Mucosa of rectum (tissue), 2 donors: ENCODE data around the gene TLL2.

Experiments
- H3K27ac ChIP-seq, 2 donors: one replicate each; pipeline ENCODE4 v1.7.0; 2013; ENCODE audit warnings: inconsistent platforms in 2 of 2, low read depth in 2 of 2, low read length in 2 of 2
- H3K27me3 ChIP-seq, 2 donors: one replicate each; pipeline ENCODE4 v1.7.0; 2013; ENCODE audit warnings: low read length in 2 of 2; ENCODE audit not compliant: control insufficient read depth in 2 of 2, insufficient read depth in 2 of 2
- H3K36me3 ChIP-seq, 2 donors: one replicate each; pipeline ENCODE4 v1.7.0; 2013; ENCODE audit warnings: low read length in 2 of 2; ENCODE audit not compliant: control insufficient read depth in 2 of 2, insufficient read depth in 2 of 2
- H3K4me1 ChIP-seq, 2 donors: one replicate each; pipeline ENCODE4 v1.7.0; 2013; ENCODE audit warnings: low read length in 2 of 2, mild to moderate bottlenecking in 1 of 2; ENCODE audit not compliant: control insufficient read depth in 2 of 2, insufficient read depth in 2 of 2
- H3K4me3 ChIP-seq, 2 donors: one replicate each; pipeline ENCODE4 v1.7.0; 2013; ENCODE audit warnings: low read length in 2 of 2
- H3K9ac ChIP-seq, 2 donors: one replicate each; pipeline ENCODE4 v1.7.0; 2013; ENCODE audit warnings: low read length in 2 of 2, low read depth in 1 of 2, mild to moderate bottlenecking in 1 of 2
- H3K9me3 ChIP-seq, 2 donors: one replicate each; pipeline ENCODE4 v1.7.0; 2013; ENCODE audit warnings: low read length in 2 of 2; ENCODE audit not compliant: control insufficient read depth in 2 of 2
- donor health status: healthy.
- donor health status: Normal muscosa, but diverticular disease.

TLL2 gene

DNA sequence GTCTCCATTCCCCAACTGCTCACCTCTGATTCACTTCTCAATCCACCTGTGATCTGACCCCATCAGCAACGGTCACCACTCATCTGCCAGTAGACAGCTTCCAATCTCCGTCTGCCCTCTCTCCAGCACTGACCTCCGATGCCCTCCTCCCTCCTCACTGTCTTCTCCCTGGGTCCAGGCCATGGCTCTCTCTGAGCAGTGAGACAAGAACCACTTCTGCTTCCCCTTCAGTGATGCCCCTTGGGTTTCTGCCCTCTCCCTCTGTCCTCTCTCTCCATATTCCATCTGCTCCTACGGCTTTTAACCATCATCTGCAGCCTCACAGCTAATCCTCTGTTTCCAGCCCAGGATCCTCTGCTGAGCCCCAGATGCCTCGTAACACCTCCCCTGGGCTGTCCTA is 99.4 kb downstream of the TLL2 start:
- H3K9me3 ChIP-seq = no peaks in the 10 kb centered on the region
- H3K4me3 ChIP-seq = no peak overlapping the region
- no peaks in the 10 kb centered on the region for H3K36me3 ChIP-seq
- no peak overlapping the region for H3K9ac ChIP-seq
- peaks cover 4 to 7% of the 10 kb centered on the region in 2 donors for H3K27me3 ChIP-seq
- H3K4me1 ChIP-seq = peaks cover 0 to 3% of the 10 kb centered on the region in 2 donors
- no peak overlapping the region for H3K27ac ChIP-seq

GRCh38 chr10:96413151-96413787 is 100.5 kb downstream of the TLL2 start:
- H3K9ac ChIP-seq = no peak overlapping the region
- no peaks in the 10 kb centered on the region for H3K9me3 ChIP-seq
- H3K4me3 ChIP-seq = no peak overlapping the region
- H3K27me3 ChIP-seq = peaks cover 4 to 10% of the 10 kb centered on the region in 2 donors
- no peak overlapping the region for H3K27ac ChIP-seq
- peaks cover 0 to 3% of the 10 kb centered on the region in 2 donors for H3K4me1 ChIP-seq
- no peaks in the 10 kb centered on the region for H3K36me3 ChIP-seq

DNA sequence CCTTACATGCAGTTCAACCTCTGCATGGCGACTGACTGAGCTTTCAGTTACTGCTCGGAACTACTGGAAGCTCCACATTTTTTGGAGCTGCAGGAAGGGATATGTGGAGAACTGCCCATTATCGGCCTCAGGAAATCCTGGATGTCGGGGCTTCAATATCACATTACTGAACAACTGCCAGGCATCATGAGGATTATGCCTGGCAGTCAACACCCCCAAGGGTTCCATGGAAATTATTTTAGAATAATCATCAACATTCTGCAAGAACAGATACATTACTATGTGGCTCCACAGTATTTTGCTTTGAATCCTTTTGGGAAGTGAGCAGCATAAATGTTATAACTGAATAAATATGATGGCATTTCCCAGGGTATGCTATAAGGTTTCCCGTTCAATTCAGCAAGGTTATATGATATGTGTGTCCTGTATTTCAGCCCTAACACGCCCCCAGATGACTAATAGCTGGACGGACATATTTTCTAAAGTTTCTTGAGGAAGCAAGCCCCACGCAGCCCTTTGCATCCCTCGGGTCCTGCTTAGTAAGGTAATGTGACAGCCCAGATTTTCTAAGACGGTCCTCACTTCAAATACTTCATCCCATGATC is 101.9 kb downstream of the TLL2 start:
- H3K36me3 ChIP-seq = no peaks in the 10 kb centered on the region
- no peaks in the 10 kb centered on the region for H3K9me3 ChIP-seq
- H3K27me3 ChIP-seq = peaks cover 4 to 10% of the 10 kb centered on the region in 2 donors
- no peak overlapping the region for H3K4me3 ChIP-seq
- no peak overlapping the region for H3K27ac ChIP-seq
- H3K9ac ChIP-seq = no peak overlapping the region
- peaks cover 0 to 3% of the 10 kb centered on the region in 2 donors for H3K4me1 ChIP-seq

GRCh38 chr10:96410296-96410695 is 103.4 kb downstream of the TLL2 start:
- Histone ChIP-seq H3K27ac (no peak overlapping the region), H3K27me3 (peaks cover 4 to 10% of the 10 kb centered on the region in 2 donors), H3K4me3 (no peak overlapping the region), H3K36me3 (no peaks in the 10 kb centered on the region), H3K9ac (no peak overlapping the region), H3K9me3 (no peaks in the 10 kb centered on the region), H3K4me1 (no peaks in the 10 kb centered on the region)

DNA sequence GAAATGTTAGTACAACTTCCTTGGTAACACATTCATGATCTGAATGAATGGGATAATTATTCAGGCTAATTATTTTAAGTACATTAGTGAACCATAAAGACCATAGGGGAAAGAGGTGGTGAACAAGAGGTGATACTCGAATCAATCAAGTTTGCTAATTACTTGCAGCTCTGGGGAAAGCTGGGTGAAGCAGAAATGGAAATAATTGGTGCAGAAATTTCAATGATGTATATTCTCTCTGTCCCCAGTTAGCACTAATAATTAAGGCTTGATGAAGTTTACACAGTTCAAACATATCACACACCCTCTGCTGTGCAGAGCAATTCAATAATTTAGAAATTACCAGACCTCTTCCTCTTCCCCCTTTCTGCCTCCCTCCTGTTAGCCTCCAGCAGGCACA is 105.5 kb downstream of the TLL2 start:
- Histone ChIP-seq H3K9me3 (no peaks in the 10 kb centered on the region), H3K36me3 (no peaks in the 10 kb centered on the region), H3K27me3 (peaks cover 4 to 10% of the 10 kb centered on the region in 2 donors), H3K4me3 (no peak overlapping the region), H3K27ac (no peak overlapping the region), H3K4me1 (no peaks in the 10 kb centered on the region), H3K9ac (no peak overlapping the region)

DNA sequence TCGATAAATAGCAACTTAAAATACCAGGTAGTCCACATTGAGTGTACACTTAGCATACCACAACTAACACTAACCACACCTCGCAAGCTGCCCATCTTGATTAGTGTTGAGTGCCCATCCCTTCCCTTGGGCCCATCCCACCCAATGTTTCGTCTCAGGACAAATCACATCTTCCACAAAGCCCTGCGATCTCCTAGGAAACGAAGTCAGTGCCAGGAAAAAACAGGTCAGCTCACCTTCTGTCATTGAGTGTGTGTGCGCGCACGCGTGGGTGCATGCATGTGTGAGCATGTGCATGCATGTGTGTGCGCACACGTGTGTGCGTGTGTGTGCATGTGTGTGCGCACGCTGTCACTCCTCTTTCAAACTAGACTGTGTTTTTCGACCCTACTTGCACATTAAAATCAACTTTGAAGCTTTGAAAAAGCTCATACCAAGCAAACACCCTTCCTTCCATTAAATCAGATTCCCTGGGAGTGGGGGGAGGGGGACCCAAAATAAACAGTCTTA is 106.1 kb downstream of the TLL2 start:
- Histone ChIP-seq H3K27me3 (peaks cover 4 to 5% of the 10 kb centered on the region in 2 donors), H3K4me3 (no peak overlapping the region), H3K4me1 (no peaks in the 10 kb centered on the region)

GRCh38 chr10:96406091-96406490 is 107.6 kb downstream of the TLL2 start:
- no peaks in the 10 kb centered on the region for H3K36me3 ChIP-seq
- H3K9me3 ChIP-seq = no peaks in the 10 kb centered on the region
- H3K27me3 ChIP-seq = peaks cover 3 to 8% of the 10 kb centered on the region in 2 donors
- no peak overlapping the region for H3K4me3 ChIP-seq
- no peaks in the 10 kb centered on the region for H3K4me1 ChIP-seq
- H3K27ac ChIP-seq = no peak overlapping the region
- no peak overlapping the region for H3K9ac ChIP-seq

More for the DNA sequence above, 106.1 kb downstream of the TLL2 start:
- Histone ChIP-seq H3K9me3 (no peaks in the 10 kb centered on the region), H3K36me3 (no peaks in the 10 kb centered on the region), H3K27ac (no peak overlapping the region), H3K9ac (no peak overlapping the region)

DNA sequence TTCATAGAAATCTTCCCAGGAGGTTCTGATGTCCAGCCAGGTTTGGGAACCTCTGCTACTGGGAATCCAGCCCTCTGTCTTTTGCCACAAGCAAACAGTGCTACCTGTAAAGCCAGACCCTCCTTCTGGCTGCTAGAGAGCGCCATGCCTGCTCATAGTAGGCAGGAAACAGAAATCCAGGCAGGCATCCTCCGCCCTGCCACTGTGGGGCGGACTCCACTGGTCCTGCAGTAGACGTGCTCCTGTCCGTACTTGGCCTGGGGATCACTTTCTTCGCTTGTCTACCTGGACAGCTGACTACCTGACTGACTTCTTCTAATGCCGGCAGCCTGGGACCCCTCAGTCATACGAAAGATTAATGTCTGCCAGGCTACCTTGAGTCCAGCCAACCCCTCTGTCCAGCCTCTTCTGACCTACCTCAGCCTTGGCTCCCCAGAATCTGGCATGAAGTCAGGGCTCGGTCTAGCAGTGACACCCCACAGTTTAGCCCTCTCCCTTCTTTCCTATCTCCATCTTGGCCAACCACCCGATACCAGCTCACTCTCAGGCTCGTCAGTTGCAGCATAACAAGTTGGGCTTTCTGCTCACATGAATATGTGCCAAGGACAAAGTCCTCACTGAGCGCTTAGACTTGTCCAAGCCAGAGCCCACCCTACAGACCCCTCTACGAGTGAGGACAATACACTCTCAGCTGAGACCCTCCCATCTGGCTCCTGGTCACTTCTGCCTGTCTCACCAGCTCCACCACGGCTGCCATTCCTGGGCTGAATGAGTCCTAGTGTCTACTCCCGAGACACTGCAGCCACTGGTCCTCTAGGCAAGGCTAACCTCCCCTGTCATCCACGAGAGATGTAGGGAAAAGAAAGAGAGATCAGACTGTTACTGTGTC is 111.1 kb downstream of the TLL2 start:
- Histone ChIP-seq H3K27me3 (peaks cover 0 to 4% of the 10 kb centered on the region in 2 donors), H3K27ac (no peak overlapping the region), H3K9ac (no peak overlapping the region), H3K4me1 (no peaks in the 10 kb centered on the region), H3K9me3 (no peaks in the 10 kb centered on the region), H3K36me3 (no peaks in the 10 kb centered on the region), H3K4me3 (no peak overlapping the region)

- Histone ChIP-seq H3K4me3 (no peak overlapping the region), H3K36me3 (no peaks in the 10 kb centered on the region), H3K9ac (no peak overlapping the region), H3K9me3 (no peaks in the 10 kb centered on the region), H3K27ac (no peak overlapping the region), H3K27me3 (peaks cover 0 to 4% of the 10 kb centered on the region in 2 donors), H3K4me1 (peaks cover 0 to 3% of the 10 kb centered on the region in 2 donors)
Observed at GRCh38 chr10:96401036-96401435, 112.7 kb downstream of the TLL2 start.

- H3K4me1 ChIP-seq = peaks cover 0 to 3% of the 10 kb centered on the region in 2 donors
- peaks cover 0 to 6% of the 10 kb centered on the region in 2 donors for H3K27me3 ChIP-seq
- no peak overlapping the region for H3K9ac ChIP-seq
- no peak overlapping the region for H3K4me3 ChIP-seq
- no peaks in the 10 kb centered on the region for H3K36me3 ChIP-seq
- H3K27ac ChIP-seq = no peak overlapping the region
- no peaks in the 10 kb centered on the region for H3K9me3 ChIP-seq
Observed at GRCh38 chr10:96400465-96400864, 113.3 kb downstream of the TLL2 start.
